MM.1S (cell line): ENCODE measurements around the gene POLQ.

Source experiments
- CTCF ChIP-seq: fragments of 300-600 bp; sonication (generic); IDR thresholded peaks from 2 replicates; pipeline ENCODE4 v1.5.1; 2016; ENCODE audit warnings: antibody characterized with exemption, low read length, mixed read lengths
- EZH2 ChIP-seq: fragments of 300-600 bp; sonication (generic); optimal IDR thresholded peaks from 2 replicates; pipeline ENCODE3; 2017; ENCODE audit warnings: low read depth, mild to moderate bottlenecking, antibody characterized with exemption, low read length, mixed read lengths

GRCh38 chr3:121594850-121595249 lies 49.1 kb upstream of the POLQ start:
- TF ChIP-seq CTCF (no peak), EZH2 (no peak)
